HCT116 (cell line): Measurements from ENCODE around the gene GPD1L. TPM values are rescaled to one million over a fixed set of nuclear protein-coding genes. Genes with fewer than 3 reads are reported as not detected.

ENCODE experiments used
- ATAC-seq: fragments of 200-7000 bp; cut with Tn5 transposase; 2 replicates; pipeline ENCODE4 v1.9.1; 2020; ENCODE audit warnings: mild to moderate bottlenecking, moderate library complexity
- BruUV-seq: library from RNA; stranded (reverse); fragments of 400-500 nt; replicated peaks from 2 replicates; lab custom pipeline; 2021; lab: Mats Ljungman, UMichigan
- CTCF ChIA-PET: fragments of 300-600 bp; sonication (Branson Sonifier 250); formaldehyde crosslinking; loops from one replicate; lab custom pipeline; 2021; ENCODE audit warnings: antibody characterized with exemption; lab: Charles Lee
- POLR2A ChIA-PET: fragments of 300-600, 350-600 bp; sonication (Branson Sonifier 250); formaldehyde crosslinking; loops from one replicate; lab custom pipeline; 2021; ENCODE audit warnings: antibody characterized with exemption; lab: Charles Lee
- RAD21 ChIA-PET, 2 experiments: fragments of 300-600 bp; sonication (Branson Sonifier 250); formaldehyde crosslinking; loops; one replicate each; lab custom pipeline; 2023; ENCODE audit warnings: low total read pairs in 2 of 2; ENCODE audit not compliant: uncharacterized antibody in 2 of 2, unreplicated experiment in 2 of 2, low non-redundant PET in 1 of 2; lab: Charles Lee
- DNase-seq: peaks from one replicate; pipeline ENCODE4 v3.0.0-alpha.2; 2010; ENCODE audit warnings: low read depth, low spot score
- H2AFZ ChIP-seq: fragments of 200-600 bp; shearing (Covaris generic), sonication (generic); 2 replicates; pipeline ENCODE4 v1.6.1; 2017; ENCODE audit warnings: low read depth, mixed run types, mixed read lengths, antibody characterized with exemption, low read length; ENCODE audit not compliant: poor library complexity, severe bottlenecking
- H3K27ac ChIP-seq: 2 replicates; pipeline ENCODE4 v1.5.1; 2012; ENCODE audit warnings: low read depth, low read length
- H3K27me3 ChIP-seq: fragments of 200-600 bp; sonication (generic); 2 replicates; pipeline ENCODE4 v1.6.1; 2016; ENCODE audit warnings: mixed run types, low read length, mixed read lengths; ENCODE audit not compliant: insufficient read depth
- H3K36me3 ChIP-seq, 2 experiments: fragments of 200-500 bp in 1 of 2; fragments of 200-600 bp in 1 of 2; sonication (Bioruptor generic) in 1 of 2; sonication (generic) in 1 of 2; 2 replicates each; pipeline versions ENCODE4 v1.5.1 to v1.6.1; 2014 to 2016; ENCODE audit warnings: low read length in 2 of 2, inconsistent platforms in 1 of 2, mixed read lengths in 1 of 2, mixed run types in 1 of 2; ENCODE audit not compliant: insufficient read depth in 2 of 2, control insufficient read depth in 1 of 2
- H3K4me1 ChIP-seq, 2 experiments: fragments of 200-600 bp in 1 of 2; sonication (generic) in 1 of 2; 2 replicates each; pipeline versions ENCODE4 v1.5.1 to v1.6.1; 2012 to 2017; ENCODE audit warnings: low read length in 2 of 2, inconsistent platforms in 1 of 2, mild to moderate bottlenecking in 1 of 2, mixed read lengths in 1 of 2, mixed run types in 1 of 2, moderate library complexity in 1 of 2; ENCODE audit not compliant: insufficient read depth in 2 of 2, control insufficient read depth in 1 of 2
- H3K4me2 ChIP-seq: fragments of 200-600 bp; sonication (generic); 2 replicates; pipeline ENCODE4 v1.6.1; 2017; ENCODE audit warnings: mixed run types, low read length, mixed read lengths
- H3K4me3 ChIP-seq, 2 experiments: fragments of 200-600 bp in 1 of 2; sonication (generic) in 1 of 2; replicated peaks in 1 of 2; 2 replicates each; pipeline ENCODE4 v1.5.1; 2011 to 2016; ENCODE audit warnings: low read length in 2 of 2, control low read depth in 1 of 2, low read depth in 1 of 2, mild to moderate bottlenecking in 1 of 2, mixed read lengths in 1 of 2, mixed run types in 1 of 2
- H3K79me2 ChIP-seq: fragments of 200-600 bp; sonication (generic); 2 replicates; pipeline ENCODE4 v1.6.1; 2017; ENCODE audit warnings: mild to moderate bottlenecking, mixed run types, low read length, moderate library complexity, mixed read lengths; ENCODE audit not compliant: insufficient read depth
- H3K9ac ChIP-seq: fragments of 200-600 bp; sonication (generic); 2 replicates; pipeline ENCODE4 v1.6.1; 2016; ENCODE audit warnings: low read length, mixed read lengths
- H3K9me2 ChIP-seq: fragments of 200-600 bp; sonication (generic), shearing (Covaris generic); 2 replicates; pipeline ENCODE4 v1.6.1; 2017; ENCODE audit warnings: mixed run types, mild to moderate bottlenecking, moderate library complexity; ENCODE audit not compliant: insufficient read depth
- H3K9me3 ChIP-seq, 2 experiments: fragments of 200-500 bp in 1 of 2; fragments of 200-600 bp in 1 of 2; sonication (Bioruptor generic) in 1 of 2; sonication (generic) in 1 of 2; 2 replicates each; pipeline ENCODE4 v1.6.1; 2014 to 2017; ENCODE audit warnings: low read length in 2 of 2, mixed read lengths in 2 of 2, inconsistent platforms in 1 of 2, low read depth in 1 of 2, mild to moderate bottlenecking in 1 of 2, mixed run types in 1 of 2, moderate library complexity in 1 of 2; ENCODE audit not compliant: control insufficient read depth in 1 of 2, insufficient read depth in 1 of 2
- H4K20me1 ChIP-seq: fragments of 200-600 bp; sonication (generic), shearing (Covaris generic); 2 replicates; pipeline ENCODE4 v1.6.1; 2017; ENCODE audit warnings: mixed run types, mild to moderate bottlenecking, moderate library complexity; ENCODE audit not compliant: insufficient read depth
- CBX3 ChIP-seq: IDR thresholded peaks from 2 replicates; pipeline ENCODE4 v1.6.1; 2012; ENCODE audit warnings: low read depth
- EGR1 ChIP-seq: IDR thresholded peaks from 2 replicates; pipeline ENCODE4 v1.6.1; 2012; ENCODE audit warnings: low read depth
- EZH2phosphoT487 ChIP-seq: fragments of 200-600 bp; IDR thresholded peaks from 2 replicates; pipeline ENCODE4 v1.6.1; 2018; ENCODE audit warnings: antibody characterized with exemption, borderline replicate concordance
- FOSL1 ChIP-seq: IDR thresholded peaks from 2 replicates; pipeline ENCODE4 v1.6.1; 2012; ENCODE audit warnings: low read depth
- JUND ChIP-seq: IDR thresholded peaks from 2 replicates; pipeline ENCODE4 v1.6.1; 2012
- MAX ChIP-seq: IDR thresholded peaks from 2 replicates; pipeline ENCODE4 v1.6.1; 2012
- RAD21 ChIP-seq: IDR thresholded peaks from 2 replicates; pipeline ENCODE4 v1.6.1; 2012; ENCODE audit warnings: low read depth, mild to moderate bottlenecking
- SIN3A ChIP-seq: IDR thresholded peaks from 2 replicates; pipeline ENCODE4 v1.6.1; 2012; ENCODE audit warnings: low read depth
- SP1 ChIP-seq: IDR thresholded peaks from 2 replicates; pipeline ENCODE4 v1.6.1; 2012; ENCODE audit warnings: low read depth
- SRF ChIP-seq: IDR thresholded peaks from 2 replicates; pipeline ENCODE4 v1.6.1; 2012; ENCODE audit warnings: low read depth
- YY1 ChIP-seq: IDR thresholded peaks from 2 replicates; pipeline ENCODE4 v1.6.1; 2011; ENCODE audit warnings: low read length, low read depth, moderate library complexity, mild to moderate bottlenecking; ENCODE audit not compliant: insufficient replicate concordance; ENCODE audit errors: extremely low read depth
- ZFX ChIP-seq: fragments of 450-650 bp; IDR thresholded peaks from 2 replicates; pipeline ENCODE4 v1.6.1; 2017
- ZNF274 ChIP-seq: fragments of 200-500 bp; sonication (Bioruptor generic); IDR thresholded peaks from 2 replicates; pipeline ENCODE4 v1.6.1; 2014; ENCODE audit warnings: mild to moderate bottlenecking, low read depth, low read length, inconsistent platforms
- intact Hi-C: fragments of 100-400 bp; cut with micrococcal nuclease; formaldehyde crosslinking; loops from 2 replicates; pipeline ENCODE4 v1.10.0; 2022
- total RNA-seq: library from RNA; stranded (reverse); gene quantifications from one replicate; pipeline ENCODE4 v1.2.1, GENCODE V29; 2021; ENCODE audit not compliant: unreplicated experiment
- TF ChIP-seq, protein P1 (sequence below): IDR thresholded peaks from 2 replicates; pipeline ENCODE4 v1.6.1; 2012; ENCODE audit warnings: low read depth
- TF ChIP-seq, protein P2 (sequence below), 3 experiments: fragments of 200-600 bp in 1 of 3; sonication (generic) in 1 of 3; IDR thresholded peaks in 2 of 3; conservative IDR thresholded peaks in 1 of 3; 2 replicates each; pipeline ENCODE4 v1.5.1; 2012 to 2017; ENCODE audit warnings: low read depth in 2 of 3, low read length in 2 of 3, antibody characterized with exemption in 1 of 3, borderline replicate concordance in 1 of 3, control low read depth in 1 of 3, mild to moderate bottlenecking in 1 of 3, mixed read lengths in 1 of 3, mixed run types in 1 of 3, moderate library complexity in 1 of 3; ENCODE audit not compliant: insufficient read depth in 1 of 3

GPD1L gene
- total RNA-seq, 1 experiment from 2014 or later, result 21.9 TPM

- Histone ChIP-seq H3K27ac (no peak overlapping the region), H3K27me3 (no peaks in the 10 kb centered on the region), H3K9me2 (no peaks in the 10 kb centered on the region), H2AFZ (no peak overlapping the region), H4K20me1 (no peaks in the 10 kb centered on the region), H3K9me3 (no peaks in the 10 kb centered on the region), H3K9ac (no peak overlapping the region), H3K4me2 (no peak overlapping the region), H3K79me2 (no peaks in the 10 kb centered on the region), H3K36me3 (no peaks in the 10 kb centered on the region), H3K4me3 (no peak overlapping the region), H3K4me1 (no peaks in the 10 kb centered on the region)
- ChIA-PET POLR2A (no interaction called here), CTCF (no interaction called here), RAD21 (no interaction called here)
- DNase-seq (no peak), ATAC-seq (no peak)
- no peak for TF ChIP-seq FOSL1
- TF ChIP-seq EGR1, result no peak
- TF ChIP-seq CBX3, result no peak
- TF ChIP-seq SIN3A, result no peak
- TF ChIP-seq ZFX, result no peak
- no peak for TF ChIP-seq MAX
- TF ChIP-seq SRF, result no peak
- intact Hi-C loops, result no loop called here
- BruUV-seq, result no TSS peak
Measured at GRCh38 chr3:32095431-32095830, 11.0 kb upstream of the GPD1L start.

- Histone ChIP-seq H3K4me2 (no peak overlapping the region), H3K36me3 (no peaks in the 10 kb centered on the region), H4K20me1 (no peaks in the 10 kb centered on the region), H3K9me2 (no peaks in the 10 kb centered on the region), H3K27me3 (no peaks in the 10 kb centered on the region), H3K4me1 (no peaks in the 10 kb centered on the region), H3K9ac (no peak overlapping the region), H2AFZ (no peak overlapping the region), H3K9me3 (peaks cover 5 to 15% of the 10 kb centered on the region in 2 experiments; a peak in 1 of 4 replicates), H3K27ac (no peak overlapping the region), H3K4me3 (no peak overlapping the region), H3K79me2 (no peaks in the 10 kb centered on the region)
- ATAC-seq (no peak), DNase-seq (no peak)
- intact Hi-C loops, result no loop called here
- ChIA-PET POLR2A (no interaction called here), CTCF (no interaction called here), RAD21 (no interaction called here)
- no TSS peak for BruUV-seq
- TF ChIP-seq, protein P1, sequence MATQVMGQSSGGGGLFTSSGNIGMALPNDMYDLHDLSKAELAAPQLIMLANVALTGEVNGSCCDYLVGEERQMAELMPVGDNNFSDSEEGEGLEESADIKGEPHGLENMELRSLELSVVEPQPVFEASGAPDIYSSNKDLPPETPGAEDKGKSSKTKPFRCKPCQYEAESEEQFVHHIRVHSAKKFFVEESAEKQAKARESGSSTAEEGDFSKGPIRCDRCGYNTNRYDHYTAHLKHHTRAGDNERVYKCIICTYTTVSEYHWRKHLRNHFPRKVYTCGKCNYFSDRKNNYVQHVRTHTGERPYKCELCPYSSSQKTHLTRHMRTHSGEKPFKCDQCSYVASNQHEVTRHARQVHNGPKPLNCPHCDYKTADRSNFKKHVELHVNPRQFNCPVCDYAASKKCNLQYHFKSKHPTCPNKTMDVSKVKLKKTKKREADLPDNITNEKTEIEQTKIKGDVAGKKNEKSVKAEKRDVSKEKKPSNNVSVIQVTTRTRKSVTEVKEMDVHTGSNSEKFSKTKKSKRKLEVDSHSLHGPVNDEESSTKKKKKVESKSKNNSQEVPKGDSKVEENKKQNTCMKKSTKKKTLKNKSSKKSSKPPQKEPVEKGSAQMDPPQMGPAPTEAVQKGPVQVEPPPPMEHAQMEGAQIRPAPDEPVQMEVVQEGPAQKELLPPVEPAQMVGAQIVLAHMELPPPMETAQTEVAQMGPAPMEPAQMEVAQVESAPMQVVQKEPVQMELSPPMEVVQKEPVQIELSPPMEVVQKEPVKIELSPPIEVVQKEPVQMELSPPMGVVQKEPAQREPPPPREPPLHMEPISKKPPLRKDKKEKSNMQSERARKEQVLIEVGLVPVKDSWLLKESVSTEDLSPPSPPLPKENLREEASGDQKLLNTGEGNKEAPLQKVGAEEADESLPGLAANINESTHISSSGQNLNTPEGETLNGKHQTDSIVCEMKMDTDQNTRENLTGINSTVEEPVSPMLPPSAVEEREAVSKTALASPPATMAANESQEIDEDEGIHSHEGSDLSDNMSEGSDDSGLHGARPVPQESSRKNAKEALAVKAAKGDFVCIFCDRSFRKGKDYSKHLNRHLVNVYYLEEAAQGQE, result no peak
- TF ChIP-seq, protein P2, sequence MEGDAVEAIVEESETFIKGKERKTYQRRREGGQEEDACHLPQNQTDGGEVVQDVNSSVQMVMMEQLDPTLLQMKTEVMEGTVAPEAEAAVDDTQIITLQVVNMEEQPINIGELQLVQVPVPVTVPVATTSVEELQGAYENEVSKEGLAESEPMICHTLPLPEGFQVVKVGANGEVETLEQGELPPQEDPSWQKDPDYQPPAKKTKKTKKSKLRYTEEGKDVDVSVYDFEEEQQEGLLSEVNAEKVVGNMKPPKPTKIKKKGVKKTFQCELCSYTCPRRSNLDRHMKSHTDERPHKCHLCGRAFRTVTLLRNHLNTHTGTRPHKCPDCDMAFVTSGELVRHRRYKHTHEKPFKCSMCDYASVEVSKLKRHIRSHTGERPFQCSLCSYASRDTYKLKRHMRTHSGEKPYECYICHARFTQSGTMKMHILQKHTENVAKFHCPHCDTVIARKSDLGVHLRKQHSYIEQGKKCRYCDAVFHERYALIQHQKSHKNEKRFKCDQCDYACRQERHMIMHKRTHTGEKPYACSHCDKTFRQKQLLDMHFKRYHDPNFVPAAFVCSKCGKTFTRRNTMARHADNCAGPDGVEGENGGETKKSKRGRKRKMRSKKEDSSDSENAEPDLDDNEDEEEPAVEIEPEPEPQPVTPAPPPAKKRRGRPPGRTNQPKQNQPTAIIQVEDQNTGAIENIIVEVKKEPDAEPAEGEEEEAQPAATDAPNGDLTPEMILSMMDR (IDR thresholded peaks at IDR 0.05 in 2 of 3, conservative IDR thresholded peaks at IDR 0.05 in 1 of 3; ENCODE audit: borderline replicate concordance in 1 of 3, insufficient read depth in 1 of 3, low read depth in 2 of 3, low read length in 2 of 3), result no peak
- TF ChIP-seq EZH2phosphoT487 (no peak), RAD21 (no peak), SP1 (no peak), ZNF274 (no peak), YY1 (no peak), JUND (no peak)
Measured at GRCh38 chr3:32097768-32098167, 8.7 kb upstream of the GPD1L start.
